SK-N-SH treated with all-trans-retinoic acid at 6 μM for 48 hours (cell line): ENCODE results near the gene SMG7.

Experiments
- ARNTL ChIP-seq: fragments of 450-650 bp; formaldehyde crosslinking; IDR thresholded peaks from 2 replicates; pipeline ENCODE4 v1.5.0; 2020; ENCODE audit warnings: low read depth, mild to moderate bottlenecking, moderate library complexity, borderline replicate concordance
- CREB5 ChIP-seq: fragments of 250-450 bp; sonication (Bioruptor Pico); IDR thresholded peaks from 2 replicates; pipeline ENCODE4 v1.5.1; 2020; ENCODE audit warnings: low read depth, mild to moderate bottlenecking, moderate library complexity
- ESRRG ChIP-seq: fragments of 250-450 bp; sonication (Bioruptor Pico); IDR thresholded peaks from 2 replicates; pipeline ENCODE4 v1.6.1; 2021; ENCODE audit warnings: mild to moderate bottlenecking
- OSR1 ChIP-seq: fragments of 250-450 bp; sonication (Bioruptor Pico); IDR thresholded peaks from 2 replicates; pipeline ENCODE4 v1.8.0; 2022; ENCODE audit warnings: moderate library complexity, mild to moderate bottlenecking, inconsistent platforms
- PATZ1 ChIP-seq: fragments of 250-450 bp; sonication (Bioruptor Pico); IDR thresholded peaks from 2 replicates; pipeline ENCODE4 v1.8.0; 2020; ENCODE audit warnings: mild to moderate bottlenecking, moderate library complexity, borderline replicate concordance
- SNAI2 ChIP-seq: fragments of 250-450 bp; sonication (Bioruptor Pico); IDR thresholded peaks from 2 replicates; pipeline ENCODE4 v1.5.0; 2020; ENCODE audit warnings: mild to moderate bottlenecking, moderate library complexity
- TOX ChIP-seq: fragments of 250-450 bp; sonication (Bioruptor Pico); IDR thresholded peaks from 2 replicates; pipeline ENCODE4 v1.8.0; 2021; ENCODE audit warnings: mild to moderate bottlenecking, moderate library complexity, borderline replicate concordance
- ZC3H10 ChIP-seq: fragments of 250-450 bp; sonication (Bioruptor Pico); IDR thresholded peaks from 2 replicates; pipeline ENCODE4 v1.5.1; 2021; ENCODE audit warnings: mild to moderate bottlenecking, moderate library complexity
- ZFP3 ChIP-seq: fragments of 250-450 bp; sonication (Bioruptor Pico); IDR thresholded peaks from 2 replicates; pipeline ENCODE4 v1.5.0; 2020; ENCODE audit warnings: mild to moderate bottlenecking, moderate library complexity

- no peak for TF ChIP-seq ARNTL (CRISPR knock-in tag)
- no peak for TF ChIP-seq OSR1 (CRISPR knock-in tag)
- no peak for TF ChIP-seq PATZ1
- no peak for TF ChIP-seq SNAI2
- TF ChIP-seq TOX (CRISPR knock-in tag): no peak
- no peak for TF ChIP-seq ZFP3 (CRISPR knock-in tag)
- no peak for TF ChIP-seq ESRRG (CRISPR knock-in tag)
- TF ChIP-seq CREB5 (CRISPR knock-in tag): no peak
- TF ChIP-seq ZC3H10 (CRISPR knock-in tag): no peak
Observed at GRCh38 chr1:183461350-183461749, 10.9 kb upstream of the SMG7 start.
